ENCODE measurements around the gene CPPED1. TPM values are rescaled to one million over a fixed set of nuclear protein-coding genes. Genes with fewer than 3 reads are reported as not detected.

The CPPED1 gene, protein sequence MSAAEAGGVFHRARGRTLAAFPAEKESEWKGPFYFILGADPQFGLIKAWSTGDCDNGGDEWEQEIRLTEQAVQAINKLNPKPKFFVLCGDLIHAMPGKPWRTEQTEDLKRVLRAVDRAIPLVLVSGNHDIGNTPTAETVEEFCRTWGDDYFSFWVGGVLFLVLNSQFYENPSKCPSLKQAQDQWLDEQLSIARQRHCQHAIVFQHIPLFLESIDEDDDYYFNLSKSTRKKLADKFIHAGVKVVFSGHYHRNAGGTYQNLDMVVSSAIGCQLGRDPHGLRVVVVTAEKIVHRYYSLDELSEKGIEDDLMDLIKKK
- 9.5 and 28.6 TPM in 2 replicates for total RNA-seq

DNA sequence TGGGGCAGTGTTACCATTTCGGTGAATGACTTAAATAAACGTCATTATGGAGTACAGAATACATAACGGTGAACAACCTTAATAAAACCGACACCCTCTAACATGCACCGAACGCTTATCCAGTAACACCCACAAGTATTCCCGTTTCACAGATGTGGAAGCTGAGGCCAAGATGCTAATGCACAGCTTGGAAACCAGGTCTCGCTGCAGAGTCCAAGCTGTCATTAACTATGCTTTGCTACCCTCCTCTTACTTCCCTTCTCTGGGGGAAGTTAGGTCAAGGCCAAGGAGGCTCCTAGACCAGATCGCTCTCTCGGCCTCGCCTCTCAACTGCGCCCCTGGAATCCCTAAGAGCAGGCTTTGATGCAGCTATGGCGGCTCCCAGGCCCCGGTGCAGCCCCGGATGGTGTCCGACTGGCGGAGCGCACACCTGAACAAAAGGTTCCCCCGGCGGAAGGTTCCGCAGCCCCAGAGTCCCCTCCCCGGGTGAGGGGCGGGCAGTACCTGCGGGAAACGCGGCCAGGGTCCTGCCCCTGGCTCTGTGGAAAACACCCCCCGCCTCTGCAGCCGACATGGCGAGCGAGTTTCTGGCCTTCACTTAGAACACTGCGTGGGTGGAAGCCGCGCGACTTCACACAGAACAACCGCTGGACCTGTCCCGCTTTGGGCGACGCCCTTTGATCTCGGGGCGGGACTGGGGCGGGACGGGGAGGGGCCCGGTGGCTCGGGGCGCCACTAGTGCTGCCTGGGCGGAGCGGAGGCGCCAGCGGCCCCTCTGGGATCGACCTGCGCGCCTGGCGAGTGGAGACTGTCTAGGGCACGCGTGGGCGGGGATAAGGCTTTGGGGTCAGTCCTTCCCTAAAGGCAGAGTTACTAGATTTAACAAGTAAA lies at the start of gene CPPED1:
Gene CPPED1 (minus strand): TSS at position 685 of the 891 bp plus-strand sequence. CDS start 111 bp downstream, at position 574.

Other genes starting within 250 kb of the CPPED1 start
- gene SHISA9, start 97.7 kb upstream of the CPPED1 start, total RNA-seq, result under 0.01 TPM in 1 of 2 replicates, not detected in the other